ENCODE results near the gene KCTD1. TPM values are rescaled to one million over a fixed set of nuclear protein-coding genes. Genes with fewer than 3 reads are reported as not detected.

The KCTD1 gene
- total and polyA plus RNA-seq, 2 of the 8 experiments (the other 6 are each of a cell fraction or from before 2014, with no cell fraction given): 7.7 to 14.0 TPM

DNA sequence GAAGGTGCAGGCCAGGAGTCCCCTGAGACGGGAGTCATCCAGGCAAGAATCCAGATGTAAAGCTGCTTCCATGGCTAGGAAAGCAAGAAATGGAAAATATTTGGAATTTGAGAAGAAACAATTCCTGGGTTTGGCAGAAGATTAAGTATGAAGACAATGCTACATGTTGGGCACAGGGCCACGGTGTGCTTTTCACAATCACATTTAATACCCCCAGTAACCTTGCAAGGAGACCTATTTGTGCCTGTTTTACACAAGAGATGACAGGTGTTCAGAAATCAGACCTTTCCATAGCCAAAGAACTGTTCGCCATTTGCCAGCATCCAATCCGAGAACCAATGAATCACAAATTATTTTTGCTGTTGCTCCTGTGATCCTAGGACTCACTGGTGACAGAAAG is 50.5 kb downstream of the KCTD1 start:
- Histone ChIP-seq H2BK5ac (ENCODE audit: low read depth, low read length) (no peak overlapping the region), H3K4ac (replicated peaks; ENCODE audit: insufficient read length, low read depth, low read length) (no peak overlapping the region), H3K27ac (ENCODE audit: low read depth, low read length) (no peak overlapping the region), H3K9me3 (ENCODE audit: insufficient read depth in 2 of 2, low read depth in 1 of 2, low read length in 1 of 2) (no peaks in the 10 kb centered on the region), H3K23me2 (ENCODE audit: low read depth, low read length) (no peaks in the 10 kb centered on the region), H3K79me2 (ENCODE audit: control insufficient read depth in 1 of 2, insufficient read depth in 2 of 2, low read length in 2 of 2) (no peaks in the 10 kb centered on the region), H2AK5ac (ENCODE audit: low read depth, low read length) (no peak overlapping the region), H2BK12ac (ENCODE audit: low read depth, low read length) (no peak overlapping the region), H3K18ac (ENCODE audit: extremely low read depth, low read length) (no peak overlapping the region), H2BK120ac (replicated peaks; ENCODE audit: low read depth, low read length) (no peak overlapping the region), H3K56ac (replicated peaks; ENCODE audit: insufficient read length, low read depth, low read length) (no peak overlapping the region), H2AFZ (ENCODE audit: low read length) (no peak overlapping the region), H2BK15ac (ENCODE audit: low read length) (no peak overlapping the region), H3K23ac (ENCODE audit: insufficient read length) (no peak overlapping the region), H3K79me1 (ENCODE audit: low read depth, low read length) (no peaks in the 10 kb centered on the region), H3K27me3 (replicated peaks in 1 of 4; ENCODE audit: control insufficient read depth in 3 of 4, extremely low read depth in 1 of 4, insufficient read depth in 3 of 4, low read length in 3 of 4) (no peaks in the 10 kb centered on the region), H3K4me1 (replicated peaks in 1 of 4; ENCODE audit: control insufficient read depth in 3 of 4, insufficient read depth in 4 of 4, low read length in 3 of 4) (no peaks in the 10 kb centered on the region), H4K5ac (ENCODE audit: insufficient read length, low read depth, low read length) (no peak overlapping the region), H2BK20ac (ENCODE audit: low read length) (no peak overlapping the region), H3K9ac (replicated peaks in 1 of 4; ENCODE audit: extremely low read depth in 1 of 4, low read depth in 3 of 4, low read length in 3 of 4) (no peak overlapping the region), H4K20me1 (replicated peaks in 1 of 2; ENCODE audit: control insufficient read depth in 1 of 2, insufficient read depth in 2 of 2, low read length in 2 of 2) (no peaks in the 10 kb centered on the region), H3K36me3 (ENCODE audit: control insufficient read depth in 2 of 4, insufficient read depth in 4 of 4, low read length in 3 of 4) (no peaks in the 10 kb centered on the region; a peak in 1 of 8 replicates), H4K91ac (replicated peaks; ENCODE audit: insufficient read length, low read length) (no peak overlapping the region), H4K8ac (ENCODE audit: extremely low read depth, insufficient read depth, low read length) (no peak overlapping the region), H3K14ac (ENCODE audit: insufficient read length) (no peak overlapping the region), H3K4me2 (ENCODE audit: insufficient read depth in 1 of 2, low read depth in 2 of 2, low read length in 2 of 2) (no peak overlapping the region), H3K4me3 (ENCODE audit: extremely low read depth in 1 of 4, insufficient read depth in 2 of 4, low read depth in 3 of 4, low read length in 4 of 4) (no peak overlapping the region)
- ChIA-PET CTCF (ENCODE audit: partially characterized antibody) (no interaction called here), POLR2A (ENCODE audit: partially characterized antibody) (no interaction called here)
- TF ChIP-seq RBBP5 (IDR thresholded peaks at IDR 0.05; ENCODE audit: borderline replicate concordance, low read depth, low read length) (no peak), SIX5 (IDR thresholded peaks at IDR 0.05; ENCODE audit: low read depth, low read length) (no peak), SAP30 (IDR thresholded peaks at IDR 0.05; ENCODE audit: insufficient read depth, insufficient replicate concordance, low read length) (no peak), SIRT6 (IDR thresholded peaks at IDR 0.05; ENCODE audit: low read length) (no peak), SP1 (IDR thresholded peaks at IDR 0.05; ENCODE audit: low read depth, low read length) (no peak), CBX8 (IDR thresholded peaks at IDR 0.05; ENCODE audit: borderline replicate concordance, low read depth, low read length) (no peak), SP4 (IDR thresholded peaks at IDR 0.05; ENCODE audit: low read length) (no peak), CREB1 (IDR thresholded peaks at IDR 0.05) (no peak), TEAD4 (IDR thresholded peaks at IDR 0.05; ENCODE audit: low read depth, low read length) (no peak), TAF1 (IDR thresholded peaks at IDR 0.05; ENCODE audit: low read depth, low read length) (no peak)
- 90% methylated on average over 4 of the region's 4 CpGs; no CpG with 5 or more reads in 1 of the 2 experiments for WGBS, 2 experiments (ENCODE audit: extremely low coverage in 1 of 2, insufficient coverage in 1 of 2, insufficient read length in 1 of 2, insufficient replicate concordance in 2 of 2, low coverage in 1 of 2, low lambda C conversion rate in 2 of 2, missing lambda C conversion rate in 1 of 2)
- no peak for FAIRE-seq
- DNase-seq (ENCODE audit: low read depth in 1 of 2, low spot score in 2 of 2): no peak

Data from H1 (cell line).